DMS153 treated with DMSO at 0.1 percent for 48 hours (cell line): Measurements from ENCODE around the gene TXNDC8.
"Not testable (repeated sequence)": the region's sequence is repeated elsewhere in the genome, so short reads cannot be mapped to it uniquely, and the experiment has no call there.

Source experiments
- DNase-seq: peaks from one replicate; lab custom pipeline; 2025; ENCODE audit not compliant: unreplicated experiment; lab: John Stamatoyannopoulos, UW

TXNDC8 gene

GRCh38 chr9:110328763-110329162, 8.9 kb downstream of the TXNDC8 start:
- DNase-seq: no peak

GRCh38 chr9:110327716-110328115, 9.9 kb downstream of the TXNDC8 start:
- no peak for DNase-seq

GRCh38 chr9:110323818-110324217, 13.8 kb downstream of the TXNDC8 start:
- DNase-seq: no peak

GRCh38 chr9:110320651-110321445, 16.8 kb downstream of the TXNDC8 start:
- no peak for DNase-seq

- DNase-seq: no peak
Observed at GRCh38 chr9:110319781-110320492, 17.7 kb downstream of the TXNDC8 start.

GRCh38 chr9:110317911-110318310, 19.8 kb downstream of the TXNDC8 start:
- no peak for DNase-seq

GRCh38 chr9:110316261-110317075, 21.2 kb downstream of the TXNDC8 start:
- no peak for DNase-seq

- DNase-seq: not testable (repeated sequence)
Observed at GRCh38 chr9:110311978-110312377, 25.7 kb downstream of the TXNDC8 start.

GRCh38 chr9:110309681-110310080, 28.0 kb downstream of the TXNDC8 start:
- no peak for DNase-seq

- no peak for DNase-seq
Observed at GRCh38 chr9:110308633-110309038, 29.0 kb downstream of the TXNDC8 start.

GRCh38 chr9:110307191-110307590, 30.5 kb downstream of the TXNDC8 start:
- DNase-seq: no peak

- DNase-seq: no peak
Observed at GRCh38 chr9:110303133-110303532, 34.5 kb downstream of the TXNDC8 start.

- DNase-seq: no peak
Observed at GRCh38 chr9:110298043-110298605, 39.5 kb downstream of the TXNDC8 start.

- no peak for DNase-seq
Observed at GRCh38 chr9:110293248-110293647, 44.4 kb downstream of the TXNDC8 start.

- DNase-seq: no peak
Observed at GRCh38 chr9:110291921-110292557, 45.6 kb downstream of the TXNDC8 start.

- no peak for DNase-seq
Observed at GRCh38 chr9:110290001-110290400, 47.7 kb downstream of the TXNDC8 start.

- DNase-seq: no peak
Observed at GRCh38 chr9:110288503-110288902, 49.2 kb downstream of the TXNDC8 start.

GRCh38 chr9:110287289-110287680, 50.4 kb downstream of the TXNDC8 start:
- no peak for DNase-seq

GRCh38 chr9:110284211-110284844, 53.3 kb downstream of the TXNDC8 start:
- DNase-seq: no peak

- no peak for DNase-seq
Observed at GRCh38 chr9:110283751-110284150, 53.9 kb downstream of the TXNDC8 start.
